HG03378 (cell line): ENCODE results near the gene GSTP1.
"Not testable (repeated sequence)": the region's sequence is repeated elsewhere in the genome, so short reads cannot be mapped to it uniquely, and the experiment has no call there.

Experiments
- ATAC-seq: cut with Tn5 transposase; IDR thresholded peaks from one replicate; pipeline ENCODE4 v1.9.1; 2021; ENCODE audit warnings: mild to moderate bottlenecking, moderate library complexity; ENCODE audit not compliant: unreplicated experiment

The GSTP1 gene

DNA sequence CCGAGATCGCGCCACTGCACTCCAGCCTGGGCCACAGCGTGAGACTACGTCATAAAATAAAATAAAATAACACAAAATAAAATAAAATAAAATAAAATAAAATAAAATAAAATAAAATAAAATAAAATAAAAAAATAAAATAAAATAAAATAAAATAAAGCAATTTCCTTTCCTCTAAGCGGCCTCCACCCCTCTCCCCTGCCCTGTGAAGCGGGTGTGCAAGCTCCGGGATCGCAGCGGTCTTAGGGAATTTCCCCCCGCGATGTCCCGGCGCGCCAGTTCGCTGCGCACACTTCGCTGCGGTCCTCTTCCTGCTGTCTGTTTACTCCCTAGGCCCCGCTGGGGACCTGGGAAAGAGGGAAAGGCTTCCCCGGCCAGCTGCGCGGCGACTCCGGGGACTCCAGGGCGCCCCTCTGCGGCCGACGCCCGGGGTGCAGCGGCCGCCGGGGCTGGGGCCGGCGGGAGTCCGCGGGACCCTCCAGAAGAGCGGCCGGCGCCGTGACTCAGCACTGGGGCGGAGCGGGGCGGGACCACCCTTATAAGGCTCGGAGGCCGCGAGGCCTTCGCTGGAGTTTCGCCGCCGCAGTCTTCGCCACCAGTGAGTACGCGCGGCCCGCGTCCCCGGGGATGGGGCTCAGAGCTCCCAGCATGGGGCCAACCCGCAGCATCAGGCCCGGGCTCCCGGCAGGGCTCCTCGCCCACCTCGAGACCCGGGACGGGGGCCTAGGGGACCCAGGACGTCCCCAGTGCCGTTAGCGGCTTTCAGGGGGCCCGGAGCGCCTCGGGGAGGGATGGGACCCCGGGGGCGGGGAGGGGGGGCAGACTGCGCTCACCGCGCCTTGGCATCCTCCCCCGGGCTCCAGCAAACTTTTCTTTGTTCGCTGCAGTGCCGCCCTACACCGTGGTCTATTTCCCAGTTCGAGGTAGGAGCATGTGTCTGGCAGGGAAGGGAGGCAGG is at the start of gene GSTP1:
GSTP1 (plus strand) TSS at position 566 of the 958 bp plus-strand sequence; CDS start at position 598, 32 bp downstream.
- no peak for ATAC-seq

DNA sequence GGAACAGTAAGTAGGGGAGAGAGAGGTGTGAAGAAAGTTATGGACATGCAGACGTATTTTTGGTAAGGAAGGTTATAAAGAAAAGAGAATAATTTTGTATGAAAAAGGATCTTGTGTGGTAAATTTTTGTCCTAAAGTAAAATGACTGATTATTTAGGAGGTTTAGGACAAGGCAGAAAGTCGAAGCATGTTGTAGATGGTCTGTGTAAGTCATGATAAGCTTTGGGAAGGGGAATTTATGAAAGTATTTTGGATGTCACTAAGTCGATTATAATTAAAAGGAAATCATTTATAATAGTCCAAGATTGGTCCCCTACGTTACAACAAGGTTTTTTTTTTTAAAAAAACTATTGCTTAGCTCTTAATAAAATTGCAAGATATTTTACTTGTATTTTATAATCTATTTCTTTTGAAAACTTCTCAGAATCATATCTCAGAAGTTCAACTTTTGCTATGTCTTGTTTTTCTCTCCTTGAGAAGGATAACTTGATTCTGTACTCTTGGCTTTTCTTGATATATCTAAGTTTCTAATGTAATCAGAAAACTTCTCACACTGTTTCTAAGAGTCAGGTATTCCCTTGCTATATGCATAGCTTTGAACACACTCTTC is 49.4 kb upstream of the GSTP1 start:
- no peak for ATAC-seq

DNA sequence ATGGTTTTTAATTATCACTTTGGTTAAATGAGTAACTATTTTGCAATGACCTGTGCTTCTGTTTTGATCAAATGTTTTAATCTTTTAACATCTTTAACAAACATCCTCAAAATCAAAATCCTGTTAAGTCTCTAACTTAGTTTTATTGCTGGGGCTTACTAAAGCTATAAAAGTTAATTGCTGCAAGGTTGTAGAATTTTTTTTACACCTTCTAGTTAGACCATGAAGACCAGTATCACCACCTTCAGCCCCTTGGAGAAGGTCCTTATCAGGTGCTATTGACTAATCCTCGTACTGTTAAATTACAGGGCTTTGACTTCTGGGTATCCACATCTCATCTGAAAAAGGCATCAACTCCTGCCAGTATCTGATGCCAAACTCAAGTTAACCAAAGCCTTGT is 48.1 kb upstream of the GSTP1 start:
- ATAC-seq = no peak

DNA sequence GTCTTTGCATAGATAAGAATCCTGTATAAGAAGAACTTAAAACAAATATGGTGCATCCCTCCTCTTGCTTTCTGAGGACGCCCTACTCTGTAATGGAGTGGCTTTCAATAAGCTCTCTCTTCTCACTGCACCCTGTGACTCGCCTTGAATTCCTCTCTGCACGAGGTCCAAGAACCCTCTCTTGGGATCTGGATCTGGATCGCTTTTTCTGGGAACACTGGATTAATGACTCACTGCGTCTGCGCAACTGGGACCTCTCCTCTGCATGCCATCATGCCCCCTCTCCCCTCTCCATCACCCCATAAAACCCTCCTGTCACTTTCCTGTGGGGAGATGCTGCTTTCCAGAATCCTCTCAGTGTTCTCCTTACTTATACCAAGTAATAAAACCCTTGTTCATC is 45.3 kb upstream of the GSTP1 start:
- no peak for ATAC-seq

DNA sequence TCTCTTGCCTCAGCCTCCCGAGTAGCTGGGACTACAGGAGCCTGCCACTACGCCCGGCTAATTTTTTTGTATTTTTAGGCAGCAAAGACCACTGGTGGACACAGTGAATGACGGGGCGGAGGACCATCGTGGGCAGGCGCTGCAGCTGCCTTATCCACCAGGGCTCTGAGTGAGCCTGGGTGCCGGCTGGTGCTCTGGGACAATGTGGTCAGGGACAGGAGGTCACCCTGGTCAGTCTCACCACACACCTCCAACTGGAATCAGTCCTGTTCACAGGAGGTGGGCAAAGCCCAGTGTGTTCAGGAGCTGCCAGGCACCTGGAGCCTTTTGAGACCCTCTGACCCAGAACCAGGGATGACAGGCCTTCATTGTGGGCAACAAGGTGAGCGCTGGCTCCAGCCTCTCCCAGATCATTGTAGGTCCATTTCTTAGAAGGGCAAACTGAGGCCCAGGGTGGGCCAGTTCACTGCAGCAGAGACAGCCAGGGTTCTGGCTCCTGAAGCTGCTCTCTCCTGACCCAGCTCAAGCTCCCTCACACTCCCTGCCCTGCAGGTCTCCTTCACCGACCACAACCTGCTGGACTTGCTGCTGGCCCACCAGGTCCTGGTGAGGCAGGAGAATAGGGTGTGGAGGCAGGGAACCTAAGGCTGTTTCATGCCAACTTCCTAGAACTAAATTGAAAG is 44.6 kb upstream of the GSTP1 start:
- no peak for ATAC-seq

DNA sequence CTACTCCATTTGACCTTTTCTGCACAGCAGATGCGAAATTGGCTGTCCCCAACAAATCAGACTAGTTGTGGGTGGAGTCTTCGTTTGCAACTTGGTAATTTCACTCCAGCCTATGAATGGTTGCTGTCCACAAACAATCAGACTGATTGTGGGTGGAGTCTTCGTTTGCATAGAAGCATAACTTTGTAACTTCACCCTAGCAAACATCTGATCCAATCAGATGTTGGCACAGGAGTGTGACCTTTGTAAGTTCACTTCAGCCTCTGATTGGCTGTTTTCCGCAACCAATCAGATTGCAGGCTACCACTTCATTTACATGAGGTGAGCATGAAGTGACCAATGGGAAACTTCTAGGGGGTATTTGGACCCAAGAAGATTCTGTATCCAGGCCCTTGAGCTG is 44.1 kb upstream of the GSTP1 start:
- no peak for ATAC-seq

DNA sequence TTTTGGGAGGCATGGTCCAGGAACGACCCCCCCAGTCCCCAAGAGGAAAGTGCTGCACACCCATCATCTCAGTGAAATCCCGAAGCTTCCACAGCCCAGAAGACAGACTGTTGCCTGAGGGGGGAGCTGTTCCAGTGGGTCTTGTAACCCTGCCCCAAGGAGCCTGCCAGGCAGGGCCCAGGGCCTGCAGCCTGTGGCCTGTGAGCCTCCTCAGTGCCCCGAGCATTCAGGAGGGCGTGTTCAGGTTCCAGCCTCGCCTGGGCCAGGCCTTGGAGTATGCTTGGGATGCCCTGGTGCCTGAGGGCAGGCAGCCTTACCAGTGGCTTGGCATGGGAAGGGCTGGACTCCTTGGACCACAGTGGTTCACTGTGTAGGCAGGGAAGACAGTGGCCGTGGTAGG is 42.4 kb upstream of the GSTP1 start:
- ATAC-seq = no peak

DNA sequence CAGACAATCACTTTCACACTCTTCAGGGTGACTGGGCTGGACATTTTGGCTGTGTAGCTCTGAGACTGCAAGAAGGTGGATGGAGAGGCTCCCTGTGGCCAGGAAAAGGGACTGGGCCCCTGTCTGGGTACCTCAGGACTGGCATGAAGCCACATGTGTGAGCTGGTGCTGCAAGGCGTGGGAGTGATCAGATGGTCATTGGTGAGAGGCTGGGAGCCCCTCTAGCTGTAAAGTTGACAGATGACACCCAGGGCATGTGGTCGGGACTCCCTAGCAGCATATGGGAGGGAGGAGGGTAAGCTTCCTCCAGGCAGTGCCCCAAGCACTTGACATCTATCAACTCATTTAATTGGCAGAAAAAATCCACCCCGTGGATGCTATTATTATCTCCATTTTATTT is 41.4 kb upstream of the GSTP1 start:
- no peak for ATAC-seq

DNA sequence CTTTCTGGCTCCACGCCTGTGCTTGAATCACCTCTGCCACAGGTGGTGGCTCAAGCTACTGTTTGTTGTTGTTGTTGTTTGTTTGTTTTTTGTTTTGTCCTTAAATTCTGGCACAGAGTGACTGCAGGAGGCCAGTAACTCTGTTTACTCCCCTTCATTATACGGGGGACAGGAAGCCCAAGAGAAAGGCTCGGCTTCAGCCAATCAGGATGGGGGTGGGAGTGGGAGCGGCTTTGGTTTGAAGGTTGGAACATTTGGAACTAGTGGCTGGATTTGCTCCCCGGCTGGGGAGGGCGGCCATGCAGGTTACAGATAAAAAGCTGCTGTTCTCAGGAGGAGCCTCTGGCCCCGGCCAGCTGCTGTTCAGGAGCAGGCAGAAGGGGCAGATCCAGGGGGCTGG is 40.6 kb upstream of the GSTP1 start:
- ATAC-seq = no peak

DNA sequence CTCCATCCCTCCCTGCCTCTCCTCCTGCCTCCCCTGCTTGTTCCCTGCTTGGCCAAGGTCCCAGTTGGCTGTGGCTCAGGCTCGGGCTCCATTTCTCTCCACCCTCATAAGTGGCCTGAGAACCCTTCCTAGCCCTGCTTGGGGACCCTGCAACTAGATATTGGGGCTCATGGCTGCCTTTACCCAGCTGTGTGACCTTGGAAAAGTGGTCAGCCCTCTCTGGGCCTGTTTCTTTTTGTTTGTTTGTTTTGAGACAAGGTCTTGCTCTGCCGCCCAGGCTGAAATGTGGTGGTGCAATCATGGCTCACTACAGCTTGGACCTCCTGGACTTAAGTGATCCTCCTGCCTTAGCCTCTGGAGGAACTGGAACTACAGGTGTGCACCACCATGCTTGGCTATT is 40.0 kb upstream of the GSTP1 start:
- no peak for ATAC-seq

DNA sequence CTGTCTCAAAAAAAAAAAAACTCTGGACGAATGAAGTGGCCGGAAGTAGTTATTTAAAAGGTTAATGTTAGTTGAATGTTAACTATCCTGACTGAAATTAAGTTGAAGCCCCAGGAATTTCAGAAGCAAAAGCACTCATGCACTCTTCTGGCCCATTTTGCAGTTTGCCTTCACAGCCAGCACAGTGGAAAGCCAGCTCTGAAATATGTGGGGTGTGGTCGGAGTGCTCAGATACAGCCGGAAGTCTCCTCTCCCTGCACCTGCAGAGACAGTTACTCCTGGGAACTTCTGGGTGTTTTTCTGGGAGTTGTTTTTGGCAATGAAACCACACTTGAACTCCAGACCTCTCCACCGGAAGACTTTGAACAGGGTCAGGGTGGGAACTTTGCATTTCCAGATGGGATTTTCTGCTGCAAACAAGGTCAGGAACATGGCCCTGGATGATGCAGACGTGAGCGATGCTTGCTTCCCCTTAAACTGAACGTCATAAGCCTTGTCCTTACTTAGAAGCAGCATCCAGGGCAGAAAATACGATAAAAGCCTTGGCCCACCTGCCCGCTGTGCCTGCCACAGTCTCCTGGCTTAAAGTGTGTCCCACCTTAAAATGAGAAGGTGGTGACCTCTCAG is 38.9 kb upstream of the GSTP1 start:
- no peak for ATAC-seq

DNA sequence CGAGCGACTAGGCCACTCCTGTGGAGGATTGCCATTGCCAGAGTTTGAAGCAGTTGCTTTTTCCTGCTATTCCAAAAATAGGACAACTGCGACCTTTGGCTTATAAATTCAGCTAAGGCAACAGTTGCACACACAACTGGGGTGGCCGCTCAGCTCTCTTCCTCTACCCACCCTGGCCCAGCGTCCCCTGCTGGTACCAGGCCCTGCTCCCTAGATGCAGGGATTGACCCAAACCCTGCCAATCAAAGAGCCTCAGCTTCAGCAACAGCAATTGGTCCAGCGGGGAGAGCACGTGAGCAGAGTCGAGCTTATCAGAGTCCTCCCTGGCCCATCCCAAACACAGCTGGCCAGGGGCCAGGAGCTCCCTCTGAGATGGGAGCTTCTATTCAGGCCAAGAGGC is 38.3 kb upstream of the GSTP1 start:
- no peak for ATAC-seq

DNA sequence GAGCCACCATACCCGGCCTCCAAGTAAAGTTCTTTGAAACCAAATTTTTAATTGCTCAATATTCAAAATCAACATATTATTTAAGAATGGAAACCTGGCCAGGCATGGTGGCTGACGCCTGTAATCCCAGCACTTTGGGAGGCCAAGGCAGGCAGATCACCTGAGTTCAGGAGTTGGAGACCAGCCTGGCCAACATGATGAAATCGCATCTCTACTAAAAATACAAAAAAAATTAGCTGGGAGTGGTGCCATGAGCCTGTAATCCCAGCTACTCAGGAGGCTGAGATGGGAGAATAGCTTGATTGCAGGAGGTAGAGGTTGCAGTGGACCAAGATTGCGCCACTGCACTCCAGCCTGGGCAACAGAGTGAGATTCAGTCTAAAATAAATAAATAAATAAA is 35.5 kb upstream of the GSTP1 start:
- not testable (repeated sequence) for ATAC-seq

DNA sequence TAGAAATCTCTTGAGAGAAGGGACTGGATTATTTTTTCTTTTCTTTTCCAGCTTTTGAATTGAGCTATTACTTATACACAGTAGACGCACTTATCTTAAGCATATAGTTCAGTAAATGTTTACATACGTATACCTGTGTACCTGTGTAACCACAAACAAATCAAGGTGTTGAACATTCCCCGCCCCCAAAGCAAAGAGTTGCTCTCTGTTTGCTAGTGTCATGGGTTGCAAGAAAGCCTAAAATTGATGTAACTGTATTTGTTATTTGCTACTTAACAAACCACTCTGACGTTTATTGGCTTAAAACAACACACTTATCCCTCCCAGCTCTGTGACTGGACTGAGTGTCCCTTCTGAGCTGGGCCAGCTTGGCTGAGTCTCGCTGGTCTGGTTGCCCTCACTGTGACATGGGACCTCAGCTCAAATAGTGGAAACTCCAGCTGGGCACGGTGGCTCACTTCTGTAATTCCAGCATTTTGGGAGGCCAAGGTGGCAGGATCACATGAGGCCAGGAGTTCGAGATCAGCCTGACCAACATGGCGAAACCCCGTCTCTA is 35.0 kb upstream of the GSTP1 start:
- no peak for ATAC-seq

DNA sequence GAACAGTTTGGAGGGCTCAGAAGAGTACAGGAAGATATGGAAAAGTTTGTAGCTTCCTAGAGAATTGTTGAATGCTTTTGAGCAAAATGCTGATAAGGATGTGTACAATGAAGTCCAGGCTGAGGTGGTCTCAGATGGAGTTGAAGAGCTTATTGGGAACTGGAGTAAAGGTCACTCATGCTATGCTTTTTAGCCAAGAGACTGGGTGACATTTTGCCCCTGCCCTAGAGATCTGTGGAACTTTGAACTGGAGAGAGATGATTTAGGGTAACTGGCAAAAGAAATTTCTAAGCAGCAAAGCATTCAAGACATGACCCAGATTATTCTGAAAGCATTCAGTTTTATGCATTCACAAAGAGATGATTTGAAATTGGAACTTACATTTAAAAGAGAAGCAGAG is 32.5 kb upstream of the GSTP1 start:
- ATAC-seq = no peak

DNA sequence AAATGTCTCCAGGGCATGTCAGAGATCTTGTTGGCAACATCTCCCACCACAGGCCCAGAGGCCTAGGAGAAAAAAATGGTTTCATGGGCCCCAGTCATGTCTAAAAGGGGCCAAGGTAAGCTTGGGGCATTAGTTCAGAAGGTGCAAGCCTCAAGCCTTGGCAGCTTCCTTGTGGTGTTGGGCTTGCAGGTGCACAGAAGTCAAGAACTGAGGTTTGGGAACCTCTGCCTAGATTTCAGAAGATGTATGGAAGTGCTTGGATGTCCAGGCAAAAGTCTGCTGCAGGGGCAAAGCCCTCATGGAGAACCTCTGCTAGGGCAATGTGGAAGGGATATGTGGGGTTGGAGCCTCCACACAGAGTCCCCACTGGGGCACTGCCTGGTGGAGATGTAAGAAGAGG is 31.9 kb upstream of the GSTP1 start:
- ATAC-seq = not testable (repeated sequence)

DNA sequence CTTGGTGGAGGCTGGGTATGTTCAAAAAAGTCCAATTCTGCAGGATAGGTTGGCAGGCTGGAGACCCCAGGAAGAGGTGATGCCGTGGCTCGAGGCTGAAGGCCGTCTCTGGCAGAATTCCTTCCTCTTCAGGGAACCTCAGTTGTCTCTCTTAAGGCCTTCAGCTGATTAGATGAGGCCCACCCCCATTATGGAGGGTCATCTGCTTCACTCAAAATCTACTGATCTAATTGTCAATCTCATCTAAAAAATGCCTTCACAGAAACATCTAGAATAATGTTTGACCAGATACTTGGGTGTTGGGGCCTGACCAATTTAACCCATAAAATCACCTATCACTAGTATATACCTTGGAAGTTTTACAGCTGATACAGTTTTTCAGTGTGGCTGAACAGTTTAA is 27.4 kb upstream of the GSTP1 start:
- ATAC-seq = no peak

DNA sequence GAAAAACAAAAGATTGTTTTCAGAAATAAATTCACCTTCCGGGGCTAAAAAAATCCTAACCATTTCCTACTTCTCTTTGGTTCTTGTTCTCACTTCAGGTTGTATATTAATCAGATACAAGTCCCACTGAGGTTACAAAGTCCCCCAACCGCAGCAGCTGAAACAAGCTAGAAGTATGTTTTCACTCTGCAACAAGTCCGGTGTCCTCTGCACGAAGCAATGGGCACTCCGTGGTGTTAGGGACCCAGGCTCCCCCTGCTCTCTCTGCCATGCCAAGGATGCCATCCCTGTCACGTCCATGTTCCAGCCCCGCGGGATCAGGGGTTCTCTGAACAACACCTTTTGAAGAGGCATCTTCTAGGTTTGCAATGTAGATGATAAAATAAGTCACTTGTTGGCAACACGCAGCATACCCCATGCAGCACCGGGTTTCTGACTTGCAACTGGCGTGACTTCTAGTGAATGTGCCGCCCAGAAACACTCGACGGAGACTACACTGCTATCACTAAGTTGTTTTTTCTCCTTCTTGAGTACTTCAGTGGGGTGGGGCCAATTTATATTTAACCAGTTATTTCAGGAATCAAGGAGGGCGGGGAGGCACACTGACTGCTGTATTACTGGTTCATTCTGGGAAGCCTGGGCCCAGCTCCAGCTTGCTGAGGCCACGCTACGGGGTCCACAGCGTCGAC is 25.4 kb upstream of the GSTP1 start:
- ATAC-seq = peak; percentile 45

DNA sequence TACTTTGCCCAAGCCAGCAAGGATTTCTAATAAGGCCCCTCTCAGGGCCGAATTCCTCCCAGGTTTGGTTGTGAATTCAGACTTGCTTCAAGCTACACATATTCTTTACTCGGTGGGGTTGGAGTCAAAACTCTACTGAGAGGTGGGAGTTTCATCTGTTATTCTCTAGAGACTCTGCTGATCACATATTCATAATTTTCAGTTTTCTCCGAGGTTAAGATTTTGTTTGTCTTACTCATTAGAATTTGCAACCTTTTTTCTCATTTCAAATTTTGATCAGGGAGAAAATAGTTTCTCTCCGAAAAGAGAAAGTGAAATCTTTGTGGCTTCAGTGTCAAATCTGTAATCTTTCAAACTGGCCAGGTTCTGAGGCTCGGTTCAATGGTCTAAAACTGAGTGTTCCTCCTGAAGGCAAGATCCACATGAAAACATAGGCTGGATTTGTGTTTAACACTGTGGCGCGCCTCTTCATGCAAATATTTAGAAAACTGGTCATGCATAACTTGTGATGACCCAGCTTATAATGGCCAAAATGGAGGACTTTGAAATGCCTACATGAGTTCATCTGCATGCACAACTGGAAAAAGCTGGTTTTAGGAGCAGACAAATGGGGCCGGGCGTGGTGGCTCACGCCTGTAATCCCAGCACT is 21.5 kb upstream of the GSTP1 start:
- peak; percentile 63 for ATAC-seq
